GM12865 (cell line): ENCODE results near the gene C3orf20.

ENCODE experiments used
- DNase-seq: peaks from one replicate; pipeline ENCODE4 v3.0.0; 2010; ENCODE audit warnings: low read depth
- H3K4me3 ChIP-seq: 2 replicates; pipeline ENCODE4 v1.5.1; 2011; ENCODE audit warnings: mild to moderate bottlenecking, low read depth, low read length, control low read depth
- CTCF ChIP-seq: IDR thresholded peaks from 2 replicates; pipeline ENCODE4 v1.5.1; 2011; ENCODE audit warnings: low read length, control low read depth, low read depth, inconsistent platforms; ENCODE audit not compliant: insufficient read depth; ENCODE audit errors: missing control alignments

The C3orf20 gene

GRCh38 chr3:14631687-14632441 lies 43.1 kb upstream of the C3orf20 start:
- no peak overlapping the region for H3K4me3 ChIP-seq
- TF ChIP-seq CTCF = no peak
- DNase-seq = no peak

- no peak overlapping the region for H3K4me3 ChIP-seq
- TF ChIP-seq CTCF = no peak
- no peak for DNase-seq
These were observed 42.5 kb upstream of the C3orf20 start for GRCh38 chr3:14632442-14632930.

GRCh38 chr3:14633417-14633816 lies 41.5 kb upstream of the C3orf20 start:
- TF ChIP-seq CTCF = no peak
- no peak for DNase-seq
- no peak overlapping the region for H3K4me3 ChIP-seq

- DNase-seq = peak; percentile 84
- peak; percentile 96 for TF ChIP-seq CTCF
- no peak overlapping the region for H3K4me3 ChIP-seq
These were observed 41.0 kb upstream of the C3orf20 start for GRCh38 chr3:14633819-14634424.

- TF ChIP-seq CTCF = no peak
- no peak overlapping the region for H3K4me3 ChIP-seq
- DNase-seq = no peak
These were observed 40.1 kb upstream of the C3orf20 start for GRCh38 chr3:14634763-14635400.

GRCh38 chr3:14636496-14637087 lies 38.3 kb upstream of the C3orf20 start:
- DNase-seq = no peak
- no peak for TF ChIP-seq CTCF
- no peak overlapping the region for H3K4me3 ChIP-seq
